Activated CD4-positive, alpha-beta T cell treated with anti-CD3 and anti-CD28 coated beads, Interleukin-2, amount 10 ng/mL, durations not matched to agents 7 days and 5 days (primary cell): ENCODE measurements around the gene CYB561D2. TPM values are rescaled to one million over a fixed set of nuclear protein-coding genes. Genes with fewer than 3 reads are reported as not detected.

Source experiments
- CTCF ChIA-PET: fragments of 350-600 bp; sonication (Branson Sonifier 250); formaldehyde crosslinking; loops from one replicate; lab custom pipeline; 2021; ENCODE audit warnings: antibody characterized with exemption; lab: Charles Lee
- POLR2A ChIA-PET: fragments of 350-600 bp; sonication (Branson Sonifier 250); formaldehyde crosslinking; loops from one replicate; lab custom pipeline; 2021; ENCODE audit warnings: antibody characterized with exemption; lab: Charles Lee
- DNase-seq: peaks from one replicate; pipeline ENCODE4 v3.0.0-alpha.2; 2020
- H3K27ac Mint-ChIP-seq: one replicate; pipeline ENCODE4 v1.8.0; 2021; ENCODE audit warnings: mild to moderate bottlenecking, moderate library complexity, mixed read lengths
- H3K27me3 Mint-ChIP-seq: one replicate; pipeline ENCODE4 v1.8.0; 2021; ENCODE audit warnings: mixed read lengths
- H3K36me3 Mint-ChIP-seq: one replicate; pipeline ENCODE4 v1.8.0; 2021; ENCODE audit warnings: low read depth, mixed read lengths
- H3K4me1 Mint-ChIP-seq: one replicate; pipeline ENCODE4 v1.8.0; 2021; ENCODE audit warnings: mixed read lengths
- H3K4me3 Mint-ChIP-seq: one replicate; pipeline ENCODE4 v1.8.0; 2021; ENCODE audit warnings: mild to moderate bottlenecking, moderate library complexity, mixed read lengths
- H3K9me3 Mint-ChIP-seq: one replicate; pipeline ENCODE4 v1.8.0; 2021; ENCODE audit warnings: mixed read lengths
- total RNA-seq, 2 experiments: library from RNA; stranded (reverse); gene quantifications; one replicate each; pipeline ENCODE4 v1.2.3, GENCODE V29; 2021

The CYB561D2 gene
- total RNA-seq, 2 experiments from 2014 or later = 35.3 to 40.9 TPM

GRCh38 chr3:50337175-50337861 lies 13.3 kb upstream of the CYB561D2 start:
- peak; percentile 97 for DNase-seq
- peaks cover 59% of the 10 kb centered on the region for H3K36me3 Mint-ChIP-seq
- no peaks in the 10 kb centered on the region for H3K9me3 Mint-ChIP-seq
- ChIA-PET POLR2A (interaction anchor here (0.7 to 1.7 kb wide), 6 partner anchors 9 to 276 kb away, joined by 3 to 11 read pairs (median 4); partner anchors contain the start of genes CISH, CYB561D2, HYAL3 and NAA80), CTCF (interaction anchor here (0.9 to 9.2 kb wide), 14 partner anchors 9 to 279 kb away, joined by 3 to 76 read pairs (median 5); partner anchors contain the start of genes CYB561D2, GNAI2, HYAL2 and HYAL3)
- peak overlapping the region; percentile 95 for H3K27ac Mint-ChIP-seq
- peak overlapping the region; percentile 87 for H3K4me3 Mint-ChIP-seq
- H3K4me1 Mint-ChIP-seq = peaks cover 67% of the 10 kb centered on the region
- H3K27me3 Mint-ChIP-seq = no peaks in the 10 kb centered on the region

GRCh38 chr3:50338965-50339364 lies 11.7 kb upstream of the CYB561D2 start:
- CTCF ChIA-PET = interaction anchor here (0.7 to 9.2 kb wide), 7 partner anchors 9 to 92 kb away, joined by 3 to 76 read pairs (median 7); partner anchors contain the start of genes CYB561D2, HYAL3, IFRD2 and NAA80
- POLR2A ChIA-PET = interaction anchor here (0.6 to 1.3 kb wide), 2 partner anchors 11 to 263 kb away, joined by 4 read pairs; partner anchors contain the start of genes CYB561D2 and NPRL2
- Mint-ChIP-seq H3K27ac (peak overlapping the region; percentile 95), H3K4me3 (peak overlapping the region; percentile 87), H3K36me3 (peaks cover 46% of the 10 kb centered on the region), H3K27me3 (no peaks in the 10 kb centered on the region), H3K9me3 (no peaks in the 10 kb centered on the region), H3K4me1 (peaks cover 61% of the 10 kb centered on the region)
- DNase-seq = no peak

- peaks cover 42% of the 10 kb centered on the region for H3K36me3 Mint-ChIP-seq
- ChIA-PET POLR2A (interaction anchor here (1.3 kb wide), 1 partner anchor 10 kb away, joined by 4 read pairs; the partner anchor contains the start of genes CYB561D2 and NPRL2), CTCF (interaction anchor here (0.6 to 9.2 kb wide), 3 partner anchors 8 to 69 kb away, joined by 3 to 76 read pairs (median 3); partner anchors contain the start of genes CYB561D2, NPRL2 and ZMYND10)
- DNase-seq = no peak
- peak overlapping the region; percentile 87 for H3K4me3 Mint-ChIP-seq
- H3K27ac Mint-ChIP-seq = peak overlapping the region; percentile 95
- H3K4me1 Mint-ChIP-seq = peaks cover 56% of the 10 kb centered on the region
- H3K9me3 Mint-ChIP-seq = no peaks in the 10 kb centered on the region
- no peaks in the 10 kb centered on the region for H3K27me3 Mint-ChIP-seq
Observed at GRCh38 chr3:50339485-50340146, 11.0 kb upstream of the CYB561D2 start.

- Mint-ChIP-seq H3K27ac (peak overlapping the region; percentile 95), H3K4me1 (peaks cover 54% of the 10 kb centered on the region)
- CTCF ChIA-PET = interaction anchor here (0.6 to 2.3 kb wide), 4 partner anchors 10 to 60 kb away, joined by 3 to 13 read pairs (median 4); partner anchors contain the start of genes CYB561D2, NPRL2 and TUSC2
Observed at GRCh38 chr3:50340147-50340447, 10.6 kb upstream of the CYB561D2 start.

GRCh38 chr3:50340448-50341329 lies 10.0 kb upstream of the CYB561D2 start, which contains the start of gene RASSF1:
RASSF1 (minus strand) TSS chr3:50340836; CDS start chr3:50340805, 31 bp downstream.
- H3K36me3 Mint-ChIP-seq = peaks cover 37% of the 10 kb centered on the region
- H3K4me3 Mint-ChIP-seq = peak within 1 kb of the TSS; percentile 87
- CTCF ChIA-PET = interaction anchor here (0.6 to 2.3 kb wide), 6 partner anchors 9 to 60 kb away, joined by 3 to 13 read pairs (median 3); partner anchors contain the start of genes CYB561D2, HYAL3, NAA80 and NPRL2

More at GRCh38 chr3:50340147-50340447, 10.6 kb upstream of the CYB561D2 start:
- Mint-ChIP-seq H3K27me3 (no peaks in the 10 kb centered on the region), H3K4me3 (peak overlapping the region; percentile 87), H3K36me3 (peaks cover 42% of the 10 kb centered on the region), H3K9me3 (no peaks in the 10 kb centered on the region)
- POLR2A ChIA-PET = interaction anchor here (2.2 kb wide), 1 partner anchor 10 kb away, joined by 11 read pairs; the partner anchor contains the start of genes CYB561D2 and NPRL2
- DNase-seq = no peak

GRCh38 chr3:50341537-50341936 lies 9.1 kb upstream of the CYB561D2 start:
- DNase-seq = no peak
- Mint-ChIP-seq H3K36me3 (peaks cover 29% of the 10 kb centered on the region), H3K4me1 (peaks cover 52% of the 10 kb centered on the region), H3K9me3 (no peaks in the 10 kb centered on the region), H3K27me3 (no peaks in the 10 kb centered on the region), H3K4me3 (peak overlapping the region; percentile 87), H3K27ac (peak overlapping the region; percentile 95)
- CTCF ChIA-PET = interaction anchor here (1.1 to 2.3 kb wide), 3 partner anchors 8 to 42 kb away, joined by 3 to 13 read pairs (median 3); partner anchors contain the start of genes CYB561D2, HYAL3, NAA80 and NPRL2
- POLR2A ChIA-PET = interaction anchor here (2.2 kb wide), 1 partner anchor 9 kb away, joined by 11 read pairs; the partner anchor contains the start of genes CYB561D2 and NPRL2

More at GRCh38 chr3:50340448-50341329, 10.0 kb upstream of the CYB561D2 start, which contains the start of gene RASSF1:
- Mint-ChIP-seq H3K9me3 (no peaks in the 10 kb centered on the region), H3K27me3 (no peaks in the 10 kb centered on the region), H3K4me1 (peaks cover 53% of the 10 kb centered on the region), H3K27ac (peak within 1 kb of the TSS; percentile 95)
- DNase-seq = peak; percentile 80
- POLR2A ChIA-PET = interaction anchor here (2.2 kb wide), 1 partner anchor 10 kb away, joined by 11 read pairs; the partner anchor contains the start of genes CYB561D2 and NPRL2

GRCh38 chr3:50341996-50342650 lies 8.5 kb upstream of the CYB561D2 start:
- H3K9me3 Mint-ChIP-seq = no peaks in the 10 kb centered on the region
- ChIA-PET POLR2A (interaction anchor here (0.6 to 2.2 kb wide), 2 partner anchors 8 to 15 kb away, joined by 3 to 11 read pairs; partner anchors contain the start of genes CYB561D2 and NPRL2), CTCF (interaction anchor here (0.6 to 2.3 kb wide), 3 partner anchors 8 to 60 kb away, joined by 3 to 13 read pairs (median 3); partner anchors contain the start of genes CYB561D2 and NPRL2)

GRCh38 chr3:50342813-50343633 lies 7.6 kb upstream of the CYB561D2 start:
- POLR2A ChIA-PET = interaction anchor here (0.6 kb wide), 1 partner anchor 14 kb away, joined by 3 read pairs; no protein-coding TSS in a partner anchor
- Mint-ChIP-seq H3K4me1 (peaks cover 60% of the 10 kb centered on the region), H3K4me3 (no peak overlapping the region), H3K9me3 (no peaks in the 10 kb centered on the region), H3K27ac (peak overlapping the region; percentile 80), H3K36me3 (peaks cover 28% of the 10 kb centered on the region), H3K27me3 (no peaks in the 10 kb centered on the region)
- DNase-seq = no peak
- CTCF ChIA-PET = interaction anchor here (1.8 kb wide), 2 partner anchors 15 to 19 kb away, joined by 5 to 7 read pairs; partner anchors contain the start of gene TUSC2

More at GRCh38 chr3:50341996-50342650, 8.5 kb upstream of the CYB561D2 start:
- Mint-ChIP-seq H3K36me3 (peaks cover 27% of the 10 kb centered on the region), H3K4me1 (peaks cover 52% of the 10 kb centered on the region), H3K27ac (peak overlapping the region; percentile 95), H3K4me3 (no peak overlapping the region), H3K27me3 (no peaks in the 10 kb centered on the region)
- DNase-seq = no peak

- peak overlapping the region; percentile 50 for H3K27ac Mint-ChIP-seq
- ChIA-PET POLR2A (no interaction called here), CTCF (interaction anchor here (1.7 to 7.2 kb wide), 4 partner anchors 8 to 21 kb away, joined by 5 to 76 read pairs (median 6); no protein-coding TSS in a partner anchor)
- H3K9me3 Mint-ChIP-seq = no peaks in the 10 kb centered on the region
- no peak overlapping the region for H3K4me3 Mint-ChIP-seq
- peaks cover 62% of the 10 kb centered on the region for H3K4me1 Mint-ChIP-seq
- H3K36me3 Mint-ChIP-seq = peaks cover 19% of the 10 kb centered on the region
- H3K27me3 Mint-ChIP-seq = no peaks in the 10 kb centered on the region
- DNase-seq = no peak
Observed at GRCh38 chr3:50345008-50345407, 5.7 kb upstream of the CYB561D2 start.
